Transverse colon (tissue), 4 donors: ENCODE results near the gene BORCS5. TPM values are rescaled to one million over a fixed set of nuclear protein-coding genes. Genes with fewer than 3 reads are reported as not detected.
"Not testable (repeated sequence)": the region's sequence is repeated elsewhere in the genome, so short reads cannot be mapped to it uniquely, and the experiment has no call there.

Experiments used
- DNase-seq: peaks from one replicate; pipeline ENCODE4 v3.0.0-alpha.2; 2019
- H3K27ac ChIP-seq, 4 donors: fragments of 200-600 bp; sonication (generic); 2 replicates each; pipeline ENCODE4 v1.5.1; 2016 to 2018; ENCODE audit warnings: inconsistent platforms in 4 of 4
- H3K27me3 ChIP-seq: fragments of 200-600 bp; sonication (generic); 2 replicates; pipeline ENCODE4 v1.5.1; 2017; ENCODE audit warnings: inconsistent platforms
- H3K36me3 ChIP-seq, 4 donors: fragments of 200-600 bp; sonication (generic); 2 replicates each; pipeline ENCODE4 v1.5.1; 2017 to 2019; ENCODE audit warnings: inconsistent platforms in 4 of 4
- H3K4me1 ChIP-seq, 4 donors: fragments of 200-600 bp; sonication (generic); 2 replicates each; pipeline ENCODE4 v1.5.1; 2017 to 2020; ENCODE audit warnings: inconsistent platforms in 4 of 4
- H3K4me3 ChIP-seq, 4 donors: fragments of 200-600 bp; sonication (generic); 1 replicate in 1 of 4; 2 replicates in 3 of 4; pipeline versions ENCODE4 v1.5.1 to v1.6.1; 2017 to 2019; ENCODE audit warnings: inconsistent platforms in 4 of 4
- H3K9me3 ChIP-seq, 2 donors: fragments of 200-600 bp; sonication (generic); 2 replicates each; pipeline ENCODE4 v1.5.1; 2017 to 2019; ENCODE audit warnings: inconsistent platforms in 2 of 2
- EP300 ChIP-seq: sonication (generic); formaldehyde crosslinking; IDR thresholded peaks from one replicate; pipeline ENCODE4 v1.6.1; 2017; ENCODE audit warnings: antibody characterized with exemption, low read depth
- POLR2A ChIP-seq: fragments of 450-650 bp; IDR thresholded peaks from one replicate; pipeline ENCODE4 v1.6.1; 2016; ENCODE audit warnings: antibody characterized with exemption, mild to moderate bottlenecking, moderate library complexity
- POLR2AphosphoS5 ChIP-seq, 3 donors: sonication (generic); formaldehyde crosslinking; IDR thresholded peaks; one replicate each; pipeline ENCODE4 v1.6.1; 2016; ENCODE audit warnings: antibody characterized with exemption in 3 of 3
- WGBS, 2 donors: methylation state at CpG; one replicate each; pipeline ENCODE4 v1.1.5; 2018; ENCODE audit warnings: low coverage in 1 of 2; 5-methylcytosine and 5-hydroxymethylcytosine counted together
- in situ Hi-C, 4 donors: fragments of 200-750 bp; cut with MboI; loops; one replicate each; pipeline versions ENCODE4 v1.15.0 to v1.15.1; 2017; ENCODE audit warnings: low sequenced_read_pairs in 3 of 4, low pct_ligation_motif_present in 1 of 4, low pct_unique_long_range_greater_than_20kb in 1 of 4
- intact Hi-C: fragments of 100-400 bp; cut with DNase I; formaldehyde crosslinking; loops from one replicate; pipeline ENCODE4 v1.15.1; 2023; ENCODE audit warnings: low total_unique reads
- total RNA-seq, 4 donors: library from RNA; depleted of rRNA; stranded (reverse); fragments of >200 nt; gene quantifications; one replicate each; pipeline ENCODE4 v1.1.0, GENCODE V29; 2016
- TF ChIP-seq, protein P1 (sequence below), 5 experiments: fragments of 200-600 bp in 3 of 5; fragments of 450-650 bp in 2 of 5; sonication (generic) in 3 of 5; IDR thresholded peaks; 1 replicate in 2 of 5; 2 replicates in 3 of 5; pipeline ENCODE4 v1.5.1; 2016 to 2017; ENCODE audit warnings: antibody characterized with exemption in 5 of 5, inconsistent platforms in 3 of 5, mild to moderate bottlenecking in 2 of 5, moderate library complexity in 1 of 5

Gene BORCS5
- total RNA-seq, 4 donors from 2014 or later, result 8.5 to 52.7 (median 21.3) TPM

DNA sequence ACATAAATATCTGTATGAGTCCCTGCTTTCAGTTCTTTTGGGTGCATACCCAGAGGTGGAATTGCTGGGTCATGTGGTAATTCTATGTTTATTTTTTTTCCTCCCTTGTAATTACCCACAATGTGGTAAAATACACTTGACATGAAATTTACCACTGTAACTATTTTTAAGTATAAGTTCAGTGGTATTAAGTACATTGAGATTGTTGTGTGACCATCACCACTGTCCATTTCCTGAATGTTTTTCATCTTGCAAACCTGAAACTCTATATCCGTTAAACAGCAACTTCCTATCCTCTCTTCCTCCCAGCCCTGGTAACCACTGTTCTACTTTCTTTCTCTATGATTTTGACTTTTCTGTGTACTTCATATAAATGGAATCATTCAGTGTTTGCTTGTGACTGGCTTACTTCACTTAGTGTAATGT, 51.4 kb downstream of the BORCS5 start:
- in situ Hi-C loops (no loop called here), intact Hi-C loops (no loop called here)
- no peaks in the 10 kb centered on the region for H3K27me3 ChIP-seq
- no peak overlapping the region for H3K27ac ChIP-seq
- DNase-seq, result no peak
- WGBS, 2 donors, result 66 to 86% methylated on average over 1 of the region's 1 CpG
- no peaks in the 10 kb centered on the region for H3K36me3 ChIP-seq
- H3K4me3 ChIP-seq, result no peak overlapping the region
- peaks cover 17 to 45% (median 24%) of the 10 kb centered on the region in 4 donors for H3K4me1 ChIP-seq
- no peaks in the 10 kb centered on the region for H3K9me3 ChIP-seq
- TF ChIP-seq, protein P1, sequence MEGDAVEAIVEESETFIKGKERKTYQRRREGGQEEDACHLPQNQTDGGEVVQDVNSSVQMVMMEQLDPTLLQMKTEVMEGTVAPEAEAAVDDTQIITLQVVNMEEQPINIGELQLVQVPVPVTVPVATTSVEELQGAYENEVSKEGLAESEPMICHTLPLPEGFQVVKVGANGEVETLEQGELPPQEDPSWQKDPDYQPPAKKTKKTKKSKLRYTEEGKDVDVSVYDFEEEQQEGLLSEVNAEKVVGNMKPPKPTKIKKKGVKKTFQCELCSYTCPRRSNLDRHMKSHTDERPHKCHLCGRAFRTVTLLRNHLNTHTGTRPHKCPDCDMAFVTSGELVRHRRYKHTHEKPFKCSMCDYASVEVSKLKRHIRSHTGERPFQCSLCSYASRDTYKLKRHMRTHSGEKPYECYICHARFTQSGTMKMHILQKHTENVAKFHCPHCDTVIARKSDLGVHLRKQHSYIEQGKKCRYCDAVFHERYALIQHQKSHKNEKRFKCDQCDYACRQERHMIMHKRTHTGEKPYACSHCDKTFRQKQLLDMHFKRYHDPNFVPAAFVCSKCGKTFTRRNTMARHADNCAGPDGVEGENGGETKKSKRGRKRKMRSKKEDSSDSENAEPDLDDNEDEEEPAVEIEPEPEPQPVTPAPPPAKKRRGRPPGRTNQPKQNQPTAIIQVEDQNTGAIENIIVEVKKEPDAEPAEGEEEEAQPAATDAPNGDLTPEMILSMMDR (IDR thresholded peaks at IDR 0.05), result no peak
- no peak for TF ChIP-seq EP300
- TF ChIP-seq POLR2AphosphoS5 (IDR thresholded peaks at IDR 0.05), result no peak
- no peak for TF ChIP-seq POLR2A

- 100% methylated on average over 1 of the region's 2 CpGs for WGBS, 2 donors
- intact Hi-C loops, H3K9me3 ChIP-seq, H3K36me3 ChIP-seq, in situ Hi-C loops, H3K27ac ChIP-seq, DNase-seq, H3K4me3 ChIP-seq, H3K27me3 ChIP-seq: not testable (repeated sequence)
- peaks cover 14 to 37% (median 19%) of the 10 kb centered on the region in 4 donors for H3K4me1 ChIP-seq
Measured at GRCh38 chr12:12409337-12409736, 52.5 kb downstream of the BORCS5 start.

GRCh38 chr12:12415886-12416285, 59.0 kb downstream of the BORCS5 start:
- intact Hi-C loops, result no loop called here
- WGBS, 2 donors, result 53 to 100% methylated on average over 2 of the region's 2 CpGs

GRCh38 chr12:12419165-12419564, 62.3 kb downstream of the BORCS5 start:
- H3K9me3 ChIP-seq, result peaks cover 7 to 17% of the 10 kb centered on the region in 2 donors
- H3K36me3 ChIP-seq, intact Hi-C loops, H3K4me1 ChIP-seq, H3K27ac ChIP-seq, in situ Hi-C loops, DNase-seq, H3K4me3 ChIP-seq, H3K27me3 ChIP-seq: not testable (repeated sequence)
- 98% methylated on average over 3 of the region's 3 CpGs; no CpG with 5 or more reads in 1 of the 2 donors for WGBS, 2 donors

More at GRCh38 chr12:12415886-12416285, 59.0 kb downstream of the BORCS5 start:
- DNase-seq, result no peak
- no peaks in the 10 kb centered on the region for H3K36me3 ChIP-seq
- no peaks in the 10 kb centered on the region for H3K9me3 ChIP-seq
- peaks cover 0 to 13% (median 0%) of the 10 kb centered on the region in 4 donors for H3K4me1 ChIP-seq
- H3K27ac ChIP-seq, result no peak overlapping the region
- H3K27me3 ChIP-seq, result no peaks in the 10 kb centered on the region
- H3K4me3 ChIP-seq, result no peak overlapping the region
- in situ Hi-C loops, result no loop called here
- no peak for TF ChIP-seq POLR2A
- TF ChIP-seq, protein P1 (IDR thresholded peaks at IDR 0.05), result no peak
- no peak for TF ChIP-seq EP300
- TF ChIP-seq POLR2AphosphoS5 (IDR thresholded peaks at IDR 0.05), result no peak

DNA sequence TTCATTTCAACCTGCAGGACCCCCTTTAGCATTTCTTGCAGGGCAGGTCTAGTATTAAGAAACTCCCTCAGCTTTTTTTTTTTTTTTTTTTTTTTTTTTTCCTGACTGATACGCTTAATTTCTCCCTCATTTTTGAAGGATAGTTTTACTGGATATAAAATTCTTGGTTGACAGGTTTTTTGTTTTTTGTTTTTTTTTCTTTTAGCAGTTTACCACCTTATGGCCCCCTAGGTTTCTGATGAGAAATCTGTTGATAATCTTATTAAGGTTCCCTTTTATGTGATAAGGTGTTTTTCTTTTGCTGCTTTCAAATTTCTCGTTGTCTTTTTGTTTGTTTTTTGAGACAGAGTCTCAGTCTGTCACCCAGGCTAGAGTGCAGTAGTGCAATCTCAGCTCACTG, 66.5 kb downstream of the BORCS5 start:
- H3K27ac ChIP-seq, result no peak overlapping the region
- no peaks in the 10 kb centered on the region for H3K36me3 ChIP-seq
- DNase-seq, result no peak
- H3K9me3 ChIP-seq, result peaks cover 9 to 17% of the 10 kb centered on the region in 2 donors
- TF ChIP-seq POLR2AphosphoS5 (IDR thresholded peaks at IDR 0.05), result no peak
- TF ChIP-seq, protein P1 (IDR thresholded peaks at IDR 0.05), result no peak
- no peak for TF ChIP-seq EP300
- no peak for TF ChIP-seq POLR2A
- H3K4me3 ChIP-seq, result no peak overlapping the region
- H3K27me3 ChIP-seq, result no peaks in the 10 kb centered on the region
- no peaks in the 10 kb centered on the region for H3K4me1 ChIP-seq
- 92 to 100% methylated on average over 2 of the region's 2 CpGs for WGBS, 2 donors
- intact Hi-C loops (no loop called here), in situ Hi-C loops (no loop called here)
